Hematopoietic multipotent progenitor cell treated with erythropoietin and hydrocortisone succinate and interleukin-3 and kit ligand, for 6 days (in vitro differentiated cells): ENCODE results near the gene ZNF140.

Source experiments
- DNase-seq: peaks from one replicate; pipeline ENCODE4 v3.0.0-alpha.2; 2015

ZNF140 gene

DNA sequence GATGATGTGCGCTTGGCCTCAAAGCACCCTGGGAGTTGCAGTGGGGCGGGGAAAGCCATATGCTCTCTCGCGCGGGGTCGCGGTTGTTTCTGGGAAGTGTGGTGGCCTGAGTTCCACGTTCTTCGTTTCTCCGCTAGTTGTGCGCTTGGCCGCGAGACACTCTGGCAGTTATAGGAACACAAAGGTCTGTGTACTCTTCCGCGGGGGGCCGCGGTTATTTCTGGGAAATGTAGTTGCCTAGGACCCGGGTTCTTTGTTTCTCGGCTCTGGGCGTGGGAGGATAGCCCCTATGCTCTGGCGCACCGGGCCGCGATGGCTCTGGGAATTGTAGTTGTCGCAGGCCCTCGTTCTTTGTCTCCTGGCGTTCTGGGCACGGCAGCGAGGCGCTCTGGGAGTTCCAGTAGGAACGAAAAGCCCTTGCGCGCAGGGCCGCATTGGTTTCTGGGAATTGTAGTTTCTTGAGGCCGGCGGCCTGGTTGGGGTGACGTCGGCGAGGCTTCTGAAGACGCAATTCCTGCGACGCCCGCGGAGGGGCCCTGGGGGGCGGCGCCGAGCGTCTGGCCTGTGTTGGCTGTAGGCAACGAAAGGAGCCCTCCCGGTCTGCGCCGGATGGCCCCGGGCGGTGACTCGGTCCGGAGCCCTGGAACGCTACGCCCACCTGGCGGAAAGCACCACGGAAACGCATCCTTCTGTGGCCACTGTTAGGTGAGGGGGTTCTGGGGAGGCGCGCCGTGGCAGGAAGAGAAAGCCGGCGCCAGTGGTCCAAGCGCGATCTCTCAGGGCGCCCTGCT is at the start of gene ZNF140:
Gene ZNF140 (plus strand): TSS at position 556 of the 791 bp plus-strand sequence. CDS start 398 bp downstream, outside the sequence.
- DNase-seq, result peak; percentile 97

DNA sequence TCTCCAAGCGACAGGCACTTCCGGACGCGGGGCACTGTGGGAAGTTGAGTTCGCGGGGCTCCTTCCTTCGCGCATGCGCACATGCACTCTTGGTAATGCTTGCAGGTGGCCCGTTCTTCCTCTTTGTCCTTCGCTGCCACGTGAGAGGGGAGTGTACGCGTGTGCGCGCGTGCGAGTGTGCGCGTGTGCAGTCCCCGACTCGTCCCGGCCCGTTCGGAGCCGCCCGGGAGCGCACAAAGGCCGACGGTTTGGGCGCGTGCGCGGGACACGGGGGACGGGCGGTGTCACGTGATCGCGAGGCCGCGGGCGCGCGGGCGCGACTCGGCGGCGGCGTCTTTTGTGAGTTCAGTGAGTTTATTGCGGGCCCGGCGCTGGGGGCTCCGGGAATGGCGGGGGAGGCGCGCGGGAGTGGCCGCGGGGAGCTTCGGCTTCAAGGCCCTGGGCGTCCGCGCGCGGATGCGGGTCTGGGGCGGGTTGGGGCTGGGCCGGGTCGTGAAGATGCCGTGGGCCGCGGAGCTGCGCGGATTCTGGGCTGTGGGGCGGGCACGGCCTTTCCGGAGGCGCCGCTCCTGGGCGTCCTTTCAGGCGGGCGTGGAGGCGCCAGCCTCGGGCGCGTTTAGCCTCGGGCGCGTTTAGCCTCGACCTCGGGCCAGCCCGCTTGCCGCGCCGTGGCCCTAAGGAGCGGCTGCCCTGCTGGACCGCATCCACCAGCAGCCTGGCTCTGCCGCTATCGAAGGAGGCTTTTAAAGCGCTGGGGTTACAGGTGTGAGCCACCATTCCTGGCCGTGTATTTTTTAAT is 43.3 kb upstream of the ZNF140 start, which contains the start of gene ZNF84:
Gene ZNF84 (plus strand): TSS at position 303 of the 799 bp plus-strand sequence. CDS start 3,959 bp downstream, outside the sequence.
- peak; percentile 99 for DNase-seq

DNA sequence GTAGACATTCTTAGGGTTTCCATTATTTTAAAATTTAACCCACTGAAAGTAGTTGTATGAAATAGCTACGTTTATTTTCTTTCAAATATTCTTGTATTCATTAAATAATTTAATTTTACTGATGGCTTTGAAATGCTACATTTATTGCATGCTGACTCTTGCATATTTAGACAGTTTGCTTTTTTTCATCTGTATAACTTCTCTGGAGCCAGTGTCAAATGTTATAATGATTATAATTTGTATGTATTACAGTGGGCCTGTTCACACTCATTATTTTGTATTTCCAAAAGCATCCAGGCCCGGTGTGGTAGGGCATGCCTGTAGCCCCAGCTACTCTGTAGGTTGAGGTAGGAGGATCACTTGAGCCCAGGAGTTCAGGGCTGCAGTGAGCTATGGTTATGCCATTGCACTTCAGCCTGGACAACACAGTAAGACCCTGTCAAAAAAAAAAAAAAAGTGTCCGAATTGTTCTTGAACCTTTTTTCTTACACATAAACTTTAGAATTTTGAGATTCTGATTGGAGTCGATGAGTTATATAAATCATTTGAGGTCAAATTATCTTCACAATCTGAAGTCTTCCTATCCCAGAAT is 42.5 kb upstream of the ZNF140 start:
- DNase-seq, result peak; percentile 44

DNA sequence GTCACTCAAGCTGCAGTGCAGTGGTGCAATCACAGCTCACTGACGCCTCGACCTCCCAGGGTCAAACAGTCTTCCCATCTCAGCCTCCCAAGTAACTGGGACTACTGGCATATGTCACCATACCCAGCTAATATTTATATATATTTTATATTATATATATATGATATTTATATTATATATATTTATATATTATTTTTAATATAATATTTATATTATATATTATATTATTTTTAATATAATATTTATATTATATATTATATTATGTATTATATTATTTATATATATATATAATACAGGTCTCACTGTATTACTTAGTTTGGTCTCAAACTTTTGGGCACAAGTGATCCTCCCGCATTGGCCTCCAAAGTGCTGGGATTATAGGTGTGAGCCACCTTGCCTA is 34.0 kb upstream of the ZNF140 start:
- no peak for DNase-seq

GRCh38 chr12:133057446-133057845 is 23.3 kb upstream of the ZNF140 start:
- DNase-seq, result no peak

GRCh38 chr12:133058203-133059113 is 22.3 kb upstream of the ZNF140 start:
- DNase-seq, result peak; percentile 21

GRCh38 chr12:133061954-133062353 is 18.8 kb upstream of the ZNF140 start:
- DNase-seq, result no peak

GRCh38 chr12:133063556-133063955 is 17.2 kb upstream of the ZNF140 start:
- DNase-seq, result no peak

DNA sequence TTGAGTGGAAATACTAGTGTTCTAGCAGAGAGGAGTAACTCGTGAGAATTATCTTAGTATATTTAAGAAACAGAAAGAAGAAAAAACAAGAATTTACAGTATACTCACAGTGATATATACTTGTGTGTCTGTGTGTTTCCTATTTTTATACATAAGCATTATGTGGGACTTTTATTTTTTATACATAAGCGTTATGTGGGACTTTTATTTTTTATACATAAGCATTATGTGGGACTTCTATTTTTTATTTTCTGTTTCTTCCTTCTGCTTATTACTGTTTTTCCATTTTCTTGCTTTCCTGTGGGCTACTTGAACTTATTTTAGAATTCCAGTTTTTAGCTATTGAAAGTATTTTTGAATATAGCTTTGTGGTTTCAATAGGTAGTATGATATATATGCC is 6.9 kb upstream of the ZNF140 start:
- no peak for DNase-seq

GRCh38 chr12:133080026-133080367 is 726 bp upstream of the ZNF140 start:
- peak; percentile 99 for DNase-seq

DNA sequence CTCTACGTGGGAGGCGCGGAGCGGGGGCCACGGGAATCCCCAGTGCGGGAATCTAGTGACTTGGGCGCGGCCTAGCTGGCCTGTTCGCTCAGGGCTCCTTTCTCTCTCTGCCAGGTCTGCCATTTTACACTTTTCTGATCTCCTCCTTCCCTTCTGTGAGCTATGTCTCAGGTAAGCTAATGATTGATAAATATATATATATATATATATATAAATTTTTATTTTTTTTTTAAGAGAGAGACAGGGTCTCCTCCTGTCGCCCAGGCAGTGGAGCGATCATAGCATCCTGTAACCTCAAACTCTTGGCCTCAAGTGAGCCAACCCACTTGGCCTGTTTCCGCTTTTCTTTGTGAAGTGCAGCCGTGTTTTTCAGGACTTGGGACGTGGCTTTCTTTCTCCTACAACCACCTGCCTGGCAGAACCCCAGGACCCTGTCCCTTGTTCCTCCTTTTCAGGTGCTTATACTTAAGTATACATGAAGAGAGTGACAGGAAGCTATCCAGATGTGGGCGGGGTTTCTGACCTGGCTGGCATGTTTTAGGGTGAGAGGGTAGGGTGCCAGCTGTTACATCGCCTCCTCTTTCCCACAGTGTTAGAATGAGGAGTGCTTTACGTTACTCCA is 547 bp downstream of the ZNF140 start:
- peak; percentile 30 for DNase-seq

DNA sequence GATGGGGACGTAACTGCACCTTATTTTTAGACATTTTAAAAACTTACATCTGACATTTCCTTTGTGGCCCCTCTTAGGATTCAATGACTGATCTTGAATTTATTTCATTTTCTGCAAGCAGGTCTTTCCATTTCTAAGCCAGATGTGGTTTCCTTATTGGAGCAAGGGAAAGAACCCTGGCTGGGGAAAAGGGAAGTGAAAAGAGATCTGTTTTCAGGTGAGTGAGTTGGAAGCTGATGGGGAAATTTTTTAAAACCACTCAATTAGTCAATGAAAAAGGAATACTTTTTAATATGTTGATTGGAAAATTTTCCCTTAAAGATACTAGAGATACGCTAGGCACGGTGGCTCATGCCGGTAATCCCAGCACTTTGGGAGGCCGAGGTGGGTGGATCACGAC is 2.6 kb downstream of the ZNF140 start:
- DNase-seq, result no peak

- peak; percentile 13 for DNase-seq
These were observed 24.9 kb downstream of the ZNF140 start for GRCh38 chr12:133105620-133106019.

DNA sequence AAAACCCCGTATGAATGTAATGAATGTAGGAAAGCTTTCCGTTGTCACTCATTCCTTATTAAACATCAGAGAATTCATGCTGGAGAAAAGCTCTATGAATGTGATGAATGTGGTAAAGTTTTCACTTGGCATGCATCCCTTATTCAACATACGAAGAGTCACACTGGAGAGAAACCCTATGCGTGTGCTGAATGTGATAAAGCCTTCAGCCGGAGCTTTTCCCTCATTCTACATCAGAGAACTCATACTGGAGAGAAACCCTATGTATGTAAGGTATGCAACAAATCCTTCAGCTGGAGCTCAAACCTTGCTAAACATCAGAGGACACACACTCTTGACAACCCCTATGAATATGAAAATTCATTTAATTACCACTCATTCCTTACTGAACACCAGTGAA is 25.5 kb downstream of the ZNF140 start:
- peak; percentile 28 for DNase-seq

- no peak for DNase-seq
These were observed 26.4 kb downstream of the ZNF140 start for GRCh38 chr12:133107121-133107520.

DNA sequence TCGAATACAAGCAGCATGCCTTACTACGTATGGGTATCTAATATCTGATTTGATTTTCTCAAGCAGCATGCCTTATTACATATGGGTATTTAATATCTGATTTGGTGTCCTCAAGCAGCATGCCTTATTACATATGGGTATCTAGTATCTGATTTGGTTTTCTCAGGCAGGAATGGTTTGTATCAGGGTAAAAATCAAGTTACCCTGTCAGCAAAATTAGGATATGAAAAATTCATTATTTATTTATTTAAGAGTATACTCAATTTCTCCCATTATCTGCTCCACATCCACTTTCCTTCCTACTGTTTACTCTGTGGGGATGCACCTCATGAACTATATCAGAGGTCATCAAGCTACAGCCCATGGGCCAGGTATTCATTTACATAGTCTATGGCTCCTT is 27.4 kb downstream of the ZNF140 start:
- no peak for DNase-seq

GRCh38 chr12:133120385-133121191 is 39.9 kb downstream of the ZNF140 start:
- DNase-seq, result peak; percentile 16

DNA sequence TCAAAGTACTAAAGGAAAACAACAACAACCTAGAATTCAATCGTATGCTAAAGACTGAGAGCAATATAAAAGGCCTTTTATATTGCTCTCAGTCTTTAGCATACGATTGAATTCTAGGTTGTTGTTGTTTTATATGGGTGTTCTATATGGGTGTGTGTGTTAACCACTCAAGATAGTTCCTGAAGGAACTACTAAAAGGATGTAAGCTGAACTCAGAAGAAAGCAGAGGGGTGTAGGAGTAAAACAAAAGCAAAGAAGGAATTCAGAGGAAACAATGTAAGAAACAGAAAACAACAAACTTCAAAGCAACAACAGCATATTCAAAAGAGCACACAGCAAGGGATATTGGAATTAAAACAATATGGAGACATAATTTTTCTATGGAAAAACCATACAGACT is 44.0 kb downstream of the ZNF140 start:
- no peak for DNase-seq

- peak; percentile 61 for DNase-seq
These were observed 48.8 kb downstream of the ZNF140 start for GRCh38 chr12:133129368-133130037.

- peak; percentile 94 for DNase-seq
These were observed 49.5 kb downstream of the ZNF140 start, which contains the start of the genes ZNF10 and ZNF891 for GRCh38 chr12:133130038-133130807. TSS of gene ZNF10 (plus strand) at chr12:133130627. CDS start at chr12:133144493, 13,866 bp downstream. TSS of gene ZNF891 (minus strand) at chr12:133130274. CDS start at chr12:133121918, 8,356 bp downstream.
